ENCODE results near the gene EBP.

EBP gene

GRCh38 chrX:48558271-48558670 is 36.7 kb downstream of the EBP start:
- TF ChIP-seq CTCF (IDR thresholded peaks at IDR 0.05): no peak
- TF ChIP-seq ZFX (IDR thresholded peaks at IDR 0.05; ENCODE audit: borderline replicate concordance): no peak
- H3K27ac ChIP-seq: no peak overlapping the region

GRCh38 chrX:48559636-48560035 is 38.0 kb downstream of the EBP start:
- TF ChIP-seq CTCF (IDR thresholded peaks at IDR 0.05): no peak
- TF ChIP-seq ZFX (IDR thresholded peaks at IDR 0.05; ENCODE audit: borderline replicate concordance): no peak

GRCh38 chrX:48560056-48560455 is 38.4 kb downstream of the EBP start:
- H3K27ac ChIP-seq: no peak overlapping the region
- TF ChIP-seq CTCF (IDR thresholded peaks at IDR 0.05) (no peak), ZFX (IDR thresholded peaks at IDR 0.05; ENCODE audit: borderline replicate concordance) (no peak)

More at GRCh38 chrX:48559636-48560035, 38.0 kb downstream of the EBP start:
- H3K27ac ChIP-seq: no peak overlapping the region

GRCh38 chrX:48560681-48561080 is 39.1 kb downstream of the EBP start:
- H3K27ac ChIP-seq: no peak overlapping the region
- no peak for TF ChIP-seq ZFX (IDR thresholded peaks at IDR 0.05; ENCODE audit: borderline replicate concordance)

- TF ChIP-seq CTCF (IDR thresholded peaks at IDR 0.05): no peak
- TF ChIP-seq ZFX (IDR thresholded peaks at IDR 0.05; ENCODE audit: borderline replicate concordance): no peak
Measured at GRCh38 chrX:48569958-48570357, 48.4 kb downstream of the EBP start.

GRCh38 chrX:48573690-48574269 is 52.2 kb downstream of the EBP start:
- TF ChIP-seq ZFX (IDR thresholded peaks at IDR 0.05; ENCODE audit: borderline replicate concordance) (no peak), CTCF (IDR thresholded peaks at IDR 0.05) (no peak)
- peak overlapping the region; percentile 90 for H3K27ac ChIP-seq

More at GRCh38 chrX:48569958-48570357, 48.4 kb downstream of the EBP start:
- H3K27ac ChIP-seq: no peak overlapping the region

- TF ChIP-seq CTCF (IDR thresholded peaks at IDR 0.05): peak; percentile 30; the same call in 1 of the 2 replicates
- no peak for TF ChIP-seq ZFX (IDR thresholded peaks at IDR 0.05; ENCODE audit: borderline replicate concordance)
- H3K27ac ChIP-seq: peak within 1 kb of the TSS; percentile 90
Measured at GRCh38 chrX:48574270-48575266, 53.0 kb downstream of the EBP start, which contains the start of gene RBM3. Gene RBM3 (plus strand): TSS chrX:48574484. CDS start chrX:48575181, 697 bp downstream.
